ENCODE measurements around the gene MARCHF11.

DNA sequence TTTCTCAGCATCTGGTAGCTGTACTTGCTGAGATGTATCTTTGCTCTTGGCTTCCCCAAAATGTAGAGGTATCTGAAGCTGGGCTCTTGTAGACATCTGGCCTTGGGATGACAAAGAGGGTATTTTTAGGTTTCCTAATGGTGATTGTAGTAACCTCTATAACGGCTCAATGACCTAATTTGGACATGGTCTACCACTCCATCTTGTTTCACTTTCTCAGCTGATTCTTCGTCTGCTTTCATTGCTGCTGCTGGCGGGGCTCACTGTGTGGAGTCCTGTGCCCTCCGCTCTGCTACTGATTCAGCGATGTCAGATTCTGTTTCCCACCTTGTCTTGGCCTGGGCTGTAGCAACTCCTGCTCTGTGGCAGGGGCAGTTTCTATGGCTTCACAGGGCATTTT, 12.7 kb upstream of the MARCHF11 start:
- TF ChIP-seq, protein P1, sequence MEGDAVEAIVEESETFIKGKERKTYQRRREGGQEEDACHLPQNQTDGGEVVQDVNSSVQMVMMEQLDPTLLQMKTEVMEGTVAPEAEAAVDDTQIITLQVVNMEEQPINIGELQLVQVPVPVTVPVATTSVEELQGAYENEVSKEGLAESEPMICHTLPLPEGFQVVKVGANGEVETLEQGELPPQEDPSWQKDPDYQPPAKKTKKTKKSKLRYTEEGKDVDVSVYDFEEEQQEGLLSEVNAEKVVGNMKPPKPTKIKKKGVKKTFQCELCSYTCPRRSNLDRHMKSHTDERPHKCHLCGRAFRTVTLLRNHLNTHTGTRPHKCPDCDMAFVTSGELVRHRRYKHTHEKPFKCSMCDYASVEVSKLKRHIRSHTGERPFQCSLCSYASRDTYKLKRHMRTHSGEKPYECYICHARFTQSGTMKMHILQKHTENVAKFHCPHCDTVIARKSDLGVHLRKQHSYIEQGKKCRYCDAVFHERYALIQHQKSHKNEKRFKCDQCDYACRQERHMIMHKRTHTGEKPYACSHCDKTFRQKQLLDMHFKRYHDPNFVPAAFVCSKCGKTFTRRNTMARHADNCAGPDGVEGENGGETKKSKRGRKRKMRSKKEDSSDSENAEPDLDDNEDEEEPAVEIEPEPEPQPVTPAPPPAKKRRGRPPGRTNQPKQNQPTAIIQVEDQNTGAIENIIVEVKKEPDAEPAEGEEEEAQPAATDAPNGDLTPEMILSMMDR (IDR thresholded peaks at IDR 0.05): no peak
- TF ChIP-seq POLR2A (IDR thresholded peaks at IDR 0.05): no peak

All from right lobe of liver (tissue), 4 donors.